Activated CD4-positive, alpha-beta T cell treated with anti-CD3 and anti-CD28 coated beads, Interleukin-2, amount 10 ng/mL, durations not matched to agents 7 days and 5 days (primary cell): ENCODE results near the gene METRN. TPM values are rescaled to one million over a fixed set of nuclear protein-coding genes. Genes with fewer than 3 reads are reported as not detected.
A peak's percentile ranks its signal among the peaks of the same experiment; 100 is the strongest.
"Not testable (repeated sequence)": the region's sequence is repeated elsewhere in the genome, so short reads cannot be mapped to it uniquely, and the experiment has no call there.

ENCODE experiments used
- CTCF ChIA-PET: fragments of 350-600 bp; sonication (Branson Sonifier 250); formaldehyde crosslinking; loops from one replicate; lab custom pipeline; 2021; ENCODE audit warnings: antibody characterized with exemption; lab: Charles Lee
- POLR2A ChIA-PET: fragments of 350-600 bp; sonication (Branson Sonifier 250); formaldehyde crosslinking; loops from one replicate; lab custom pipeline; 2021; ENCODE audit warnings: antibody characterized with exemption; lab: Charles Lee
- DNase-seq: peaks from one replicate; pipeline ENCODE4 v3.0.0-alpha.2; 2020
- H3K27ac Mint-ChIP-seq: one replicate; pipeline ENCODE4 v1.8.0; 2021; ENCODE audit warnings: mild to moderate bottlenecking, moderate library complexity, mixed read lengths
- H3K27me3 Mint-ChIP-seq: one replicate; pipeline ENCODE4 v1.8.0; 2021; ENCODE audit warnings: mixed read lengths
- H3K36me3 Mint-ChIP-seq: one replicate; pipeline ENCODE4 v1.8.0; 2021; ENCODE audit warnings: low read depth, mixed read lengths
- H3K4me1 Mint-ChIP-seq: one replicate; pipeline ENCODE4 v1.8.0; 2021; ENCODE audit warnings: mixed read lengths
- H3K4me3 Mint-ChIP-seq: one replicate; pipeline ENCODE4 v1.8.0; 2021; ENCODE audit warnings: mild to moderate bottlenecking, moderate library complexity, mixed read lengths
- H3K9me3 Mint-ChIP-seq: one replicate; pipeline ENCODE4 v1.8.0; 2021; ENCODE audit warnings: mixed read lengths
- total RNA-seq, 2 experiments: library from RNA; stranded (reverse); gene quantifications; one replicate each; pipeline ENCODE4 v1.2.3, GENCODE V29; 2021

Gene METRN
- total RNA-seq, 2 experiments from 2014 or later, result 2.5 to 3.0 TPM

DNA sequence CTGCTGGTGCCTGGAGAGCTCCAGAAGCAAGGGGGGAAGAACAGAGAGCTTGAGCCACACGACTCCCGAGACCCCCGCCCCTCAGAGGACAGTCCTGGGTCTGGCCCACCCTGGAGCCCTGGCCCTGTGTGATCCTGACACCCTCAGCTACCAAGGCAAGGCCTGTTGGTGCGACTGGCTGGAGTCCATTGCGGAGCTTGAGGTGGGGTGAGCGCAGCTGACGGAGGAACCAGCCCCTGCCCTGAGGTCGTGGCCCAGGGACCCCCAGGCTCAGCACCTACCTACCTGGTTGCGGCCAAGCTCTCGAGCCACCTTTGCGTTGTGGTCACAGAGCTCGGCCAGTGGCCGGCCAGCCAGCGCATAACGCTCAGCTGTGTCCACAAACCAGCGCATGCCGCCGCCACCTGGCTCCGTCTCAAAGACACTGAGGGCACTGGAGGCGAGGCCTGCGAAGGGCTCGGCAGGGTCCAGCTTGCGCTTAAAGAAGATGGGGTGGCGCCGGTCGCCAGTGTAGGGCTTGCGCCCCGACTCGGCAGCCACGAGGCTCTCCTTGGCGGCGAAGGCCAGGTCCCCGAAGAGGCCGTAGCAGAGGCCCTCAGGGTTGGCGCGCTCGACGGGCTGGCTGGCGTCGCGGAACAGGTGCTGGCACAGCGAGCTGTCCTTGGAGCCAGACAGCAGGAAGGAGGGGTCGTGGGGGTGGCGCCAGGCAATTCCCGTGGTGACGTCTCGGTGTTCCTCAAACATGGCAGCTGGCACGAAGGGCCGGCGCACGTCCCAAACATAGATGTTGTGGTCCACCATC is 28.3 kb upstream of the METRN start:
- no peak for DNase-seq
- Mint-ChIP-seq H3K4me1 (peaks cover 51% of the 10 kb centered on the region), H3K36me3 (peaks cover 19% of the 10 kb centered on the region), H3K9me3 (no peaks in the 10 kb centered on the region), H3K27ac (no peak overlapping the region), H3K4me3 (no peak overlapping the region), H3K27me3 (no peaks in the 10 kb centered on the region)
- POLR2A ChIA-PET, result no interaction called here
- CTCF ChIA-PET, result interaction anchor here (1.0 to 2.1 kb wide), 4 partner anchors 9 to 103 kb away, joined by 3 to 6 read pairs (median 4); partner anchors contain the start of gene RHOT2

- H3K27me3 Mint-ChIP-seq, result peaks cover 4% of the 10 kb centered on the region
- H3K36me3 Mint-ChIP-seq, result peaks cover 12% of the 10 kb centered on the region
- H3K4me1 Mint-ChIP-seq, result peaks cover 44% of the 10 kb centered on the region
- ChIA-PET CTCF (interaction anchor here (1.0 to 2.1 kb wide), 2 partner anchors 19 to 40 kb away, joined by 3 to 5 read pairs; partner anchors contain the start of gene RHOT2), POLR2A (no interaction called here)
- H3K9me3 Mint-ChIP-seq, result no peaks in the 10 kb centered on the region
- no peak overlapping the region for H3K27ac Mint-ChIP-seq
- no peak for DNase-seq
- peak overlapping the region; percentile 16 for H3K4me3 Mint-ChIP-seq
These were observed 27.4 kb upstream of the METRN start for GRCh38 chr16:687499-687898.

GRCh38 chr16:689175-689897 is 25.6 kb upstream of the METRN start:
- H3K9me3 Mint-ChIP-seq, result no peaks in the 10 kb centered on the region
- H3K36me3 Mint-ChIP-seq, result peaks cover 9% of the 10 kb centered on the region
- peak overlapping the region; percentile 89 for H3K27ac Mint-ChIP-seq
- CTCF ChIA-PET, result interaction anchor here (0.7 to 1.5 kb wide), 9 partner anchors 9 to 1016 kb away, joined by 3 to 5 read pairs (median 3); partner anchors contain the start of genes CIAO3, MAPK8IP3, RHBDL1 and RHOT2
- H3K27me3 Mint-ChIP-seq, result peaks cover 13% of the 10 kb centered on the region
- POLR2A ChIA-PET, result no interaction called here
- H3K4me1 Mint-ChIP-seq, result peaks cover 35% of the 10 kb centered on the region
- peak overlapping the region; percentile 89 for H3K4me3 Mint-ChIP-seq
- no peak for DNase-seq

DNA sequence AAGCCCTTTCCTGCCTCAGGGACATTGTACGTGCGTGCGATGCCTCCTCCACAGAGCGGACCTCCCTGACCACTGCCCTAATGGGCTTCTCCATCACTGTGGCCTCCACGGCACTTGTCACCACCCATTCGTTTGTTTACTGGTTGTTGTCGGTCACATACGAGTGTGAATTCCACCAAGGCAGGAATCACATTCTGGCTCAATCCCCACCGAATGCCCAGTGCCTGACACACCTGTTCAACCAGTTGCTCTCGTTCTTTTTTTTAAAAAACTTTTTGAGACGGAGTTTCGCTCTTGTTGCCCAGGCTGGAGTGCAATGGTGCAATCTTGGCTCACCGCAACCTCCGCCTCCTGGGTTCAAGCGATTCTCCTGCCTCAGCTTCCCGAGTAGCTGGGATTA is 23.7 kb upstream of the METRN start:
- H3K9me3 Mint-ChIP-seq, POLR2A ChIA-PET, DNase-seq, H3K36me3 Mint-ChIP-seq: not testable (repeated sequence)
- CTCF ChIA-PET, result interaction anchor here (1.5 kb wide), 1 partner anchor 10 kb away, joined by 3 read pairs; no protein-coding TSS in a partner anchor
- Mint-ChIP-seq H3K4me1 (peaks cover 36% of the 10 kb centered on the region), H3K4me3 (peak overlapping the region; percentile 89), H3K27ac (peak overlapping the region; percentile 76), H3K27me3 (peaks cover 15% of the 10 kb centered on the region)

DNA sequence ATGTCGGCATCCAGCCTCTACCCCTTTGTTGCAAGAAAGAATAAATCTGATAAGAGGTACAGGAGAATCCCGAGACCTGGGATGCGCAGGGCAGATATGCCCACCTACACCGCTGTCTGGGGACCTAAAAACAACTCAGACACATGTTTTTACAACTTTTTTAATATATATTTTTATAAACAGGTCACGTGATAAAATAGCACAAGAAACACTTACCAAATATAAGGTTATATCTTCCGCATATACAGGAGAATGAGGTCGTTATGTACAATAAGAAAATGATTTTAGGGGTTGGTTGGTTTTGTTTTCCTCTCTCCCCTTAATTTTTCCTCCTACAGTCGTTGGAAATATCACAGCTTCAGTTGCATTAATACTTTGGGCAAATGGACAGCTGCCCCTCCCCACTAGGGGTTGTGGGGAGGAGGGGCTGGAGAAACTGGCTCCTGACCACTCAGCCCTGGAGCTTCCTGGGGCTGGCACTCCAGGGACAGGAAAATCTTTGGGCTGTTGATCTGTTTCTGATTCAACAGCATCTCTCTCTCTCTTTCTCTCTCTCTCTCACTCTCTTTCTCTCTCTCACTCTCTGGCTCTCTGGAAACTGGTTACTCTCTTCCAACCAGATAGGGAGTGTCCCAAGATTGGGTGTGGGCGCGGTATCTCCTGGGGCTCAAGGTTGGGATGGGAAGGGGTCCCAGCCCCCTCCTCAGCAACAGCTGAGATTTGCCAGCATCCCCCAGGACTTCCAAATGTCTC is 22.4 kb upstream of the METRN start:
- ChIA-PET POLR2A (no interaction called here), CTCF (interaction anchor here (1.3 kb wide), 1 partner anchor 56 kb away, joined by 3 read pairs; the partner anchor contains the start of gene METTL26)
- H3K4me3 Mint-ChIP-seq, result no peak overlapping the region
- H3K36me3 Mint-ChIP-seq, result peaks cover 4% of the 10 kb centered on the region
- H3K27me3 Mint-ChIP-seq, result peaks cover 15% of the 10 kb centered on the region
- no peak for DNase-seq
- H3K9me3 Mint-ChIP-seq, result no peaks in the 10 kb centered on the region
- H3K4me1 Mint-ChIP-seq, result peaks cover 39% of the 10 kb centered on the region
- H3K27ac Mint-ChIP-seq, result no peak overlapping the region

GRCh38 chr16:693364-693763 is 21.6 kb upstream of the METRN start:
- peaks cover 15% of the 10 kb centered on the region for H3K27me3 Mint-ChIP-seq
- ChIA-PET CTCF (interaction anchor here (1.3 kb wide), 1 partner anchor 57 kb away, joined by 3 read pairs; the partner anchor contains the start of gene METTL26), POLR2A (no interaction called here)
- H3K4me1 Mint-ChIP-seq, result peaks cover 36% of the 10 kb centered on the region
- H3K27ac Mint-ChIP-seq, result no peak overlapping the region
- H3K4me3 Mint-ChIP-seq, result peak overlapping the region; percentile 19
- DNase-seq, result no peak
- H3K9me3 Mint-ChIP-seq, result no peaks in the 10 kb centered on the region
- H3K36me3 Mint-ChIP-seq, result peaks cover 4% of the 10 kb centered on the region

GRCh38 chr16:693766-694165 is 21.2 kb upstream of the METRN start:
- Mint-ChIP-seq H3K9me3 (no peaks in the 10 kb centered on the region), H3K4me3 (no peak overlapping the region), H3K27me3 (peaks cover 15% of the 10 kb centered on the region), H3K27ac (no peak overlapping the region), H3K4me1 (peaks cover 34% of the 10 kb centered on the region), H3K36me3 (peaks cover 4% of the 10 kb centered on the region)
- POLR2A ChIA-PET, result no interaction called here
- CTCF ChIA-PET, result interaction anchor here (1.3 kb wide), 1 partner anchor 57 kb away, joined by 3 read pairs; the partner anchor contains the start of gene METTL26
- DNase-seq, result no peak

GRCh38 chr16:694187-694862 is 20.6 kb upstream of the METRN start:
- CTCF ChIA-PET, result interaction anchor here (1.7 kb wide), 1 partner anchor 8 kb away, joined by 6 read pairs; no protein-coding TSS in a partner anchor
- peak overlapping the region; percentile 55 for H3K4me3 Mint-ChIP-seq
- peaks cover 4% of the 10 kb centered on the region for H3K36me3 Mint-ChIP-seq
- DNase-seq, result no peak
- POLR2A ChIA-PET, result no interaction called here
- peaks cover 33% of the 10 kb centered on the region for H3K4me1 Mint-ChIP-seq
- peaks cover 15% of the 10 kb centered on the region for H3K27me3 Mint-ChIP-seq
- H3K27ac Mint-ChIP-seq, result peak overlapping the region; percentile 54
- no peaks in the 10 kb centered on the region for H3K9me3 Mint-ChIP-seq

GRCh38 chr16:694863-695354 is 20.0 kb upstream of the METRN start:
- Mint-ChIP-seq H3K36me3 (peaks cover 4% of the 10 kb centered on the region), H3K4me3 (peak overlapping the region; percentile 47), H3K27me3 (peaks cover 15% of the 10 kb centered on the region), H3K4me1 (peaks cover 32% of the 10 kb centered on the region), H3K27ac (no peak overlapping the region), H3K9me3 (no peaks in the 10 kb centered on the region)
- POLR2A ChIA-PET, result interaction anchor here (0.5 to 1.0 kb wide), 2 partner anchors 27 to 310 kb away, joined by 3 read pairs; no protein-coding TSS in a partner anchor
- no peak for DNase-seq
- CTCF ChIA-PET, result interaction anchor here (1.2 to 2.1 kb wide), 3 partner anchors 9 to 21 kb away, joined by 4 to 7 read pairs (median 6); no protein-coding TSS in a partner anchor

- Mint-ChIP-seq H3K27ac (peak overlapping the region; percentile 87), H3K4me1 (peaks cover 30% of the 10 kb centered on the region), H3K27me3 (peaks cover 17% of the 10 kb centered on the region), H3K4me3 (peak overlapping the region; percentile 75), H3K36me3 (peaks cover 4% of the 10 kb centered on the region), H3K9me3 (no peaks in the 10 kb centered on the region)
- peak; percentile 65 for DNase-seq
- CTCF ChIA-PET, result interaction anchor here (0.8 to 2.1 kb wide), 6 partner anchors 10 to 28 kb away, joined by 3 to 7 read pairs (median 4); partner anchors contain the start of gene METRN
- POLR2A ChIA-PET, result interaction anchor here (0.5 to 1.0 kb wide), 2 partner anchors 26 to 311 kb away, joined by 3 read pairs; no protein-coding TSS in a partner anchor
These were observed 19.4 kb upstream of the METRN start for GRCh38 chr16:695355-696089.
